ENCODE results near the gene COL6A3.

GRCh38 chr2:237326266-237327171, 87.4 kb downstream of the COL6A3 start:
- TF ChIP-seq CTCF (IDR thresholded peaks at IDR 0.05) = no peak
- no peak for TF ChIP-seq RAD21 (IDR thresholded peaks at IDR 0.05; ENCODE audit: low read length)
- TF ChIP-seq USF2 (IDR thresholded peaks at IDR 0.05; ENCODE audit: borderline replicate concordance, low read depth, low read length) = no peak

Data from SK-N-SH (cell line).